GM06990 (cell line): ENCODE results near the gene FUT3.

Source experiments
- DNase-seq: peaks from one replicate; pipeline ENCODE4 v3.0.0-alpha.2; 2011; ENCODE audit not compliant: insufficient read length; ENCODE audit errors: extremely low read depth
- H3K27me3 ChIP-seq: replicated peaks from 2 replicates; pipeline ENCODE4 v1.6.0; 2011; ENCODE audit warnings: low read length; ENCODE audit not compliant: control insufficient read depth, insufficient read depth
- H3K36me3 ChIP-seq: 2 replicates; pipeline ENCODE4 v1.5.1; 2011; ENCODE audit warnings: low read length; ENCODE audit not compliant: control insufficient read depth, insufficient read depth
- H3K4me3 ChIP-seq: replicated peaks from 2 replicates; pipeline ENCODE4 v1.5.1; 2011; ENCODE audit warnings: low read depth, mild to moderate bottlenecking, control low read depth, low read length
- TF ChIP-seq, protein P1 (sequence below): IDR thresholded peaks from 2 replicates; pipeline ENCODE4 v1.5.1; 2011; ENCODE audit warnings: low read length, control low read depth, mild to moderate bottlenecking, inconsistent platforms; ENCODE audit not compliant: insufficient read depth, poor library complexity, severe bottlenecking

FUT3 gene

DNA sequence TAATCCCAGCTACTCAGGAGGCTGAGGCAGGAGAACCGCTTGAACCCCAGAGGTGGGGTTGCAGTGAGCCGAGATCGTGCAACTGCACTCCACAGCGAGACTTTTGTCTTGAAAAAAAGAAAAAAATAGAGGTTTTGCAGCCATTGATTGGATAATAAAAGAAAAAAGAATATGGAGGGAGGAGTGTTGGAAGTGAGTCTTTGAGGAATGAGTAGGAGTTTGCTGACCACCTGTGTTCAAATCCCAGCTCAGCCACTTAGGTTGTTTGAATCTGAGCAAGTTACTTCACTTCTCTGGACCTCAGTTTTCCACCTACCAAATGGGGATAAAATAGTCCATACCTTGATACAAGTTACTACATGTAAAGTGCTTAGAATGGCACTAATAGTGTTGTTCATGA, 40.1 kb downstream of the FUT3 start:
- Histone ChIP-seq H3K27me3 (no peaks in the 10 kb centered on the region), H3K36me3 (no peaks in the 10 kb centered on the region), H3K4me3 (no peak overlapping the region)
- no peak for DNase-seq
- TF ChIP-seq, protein P1, sequence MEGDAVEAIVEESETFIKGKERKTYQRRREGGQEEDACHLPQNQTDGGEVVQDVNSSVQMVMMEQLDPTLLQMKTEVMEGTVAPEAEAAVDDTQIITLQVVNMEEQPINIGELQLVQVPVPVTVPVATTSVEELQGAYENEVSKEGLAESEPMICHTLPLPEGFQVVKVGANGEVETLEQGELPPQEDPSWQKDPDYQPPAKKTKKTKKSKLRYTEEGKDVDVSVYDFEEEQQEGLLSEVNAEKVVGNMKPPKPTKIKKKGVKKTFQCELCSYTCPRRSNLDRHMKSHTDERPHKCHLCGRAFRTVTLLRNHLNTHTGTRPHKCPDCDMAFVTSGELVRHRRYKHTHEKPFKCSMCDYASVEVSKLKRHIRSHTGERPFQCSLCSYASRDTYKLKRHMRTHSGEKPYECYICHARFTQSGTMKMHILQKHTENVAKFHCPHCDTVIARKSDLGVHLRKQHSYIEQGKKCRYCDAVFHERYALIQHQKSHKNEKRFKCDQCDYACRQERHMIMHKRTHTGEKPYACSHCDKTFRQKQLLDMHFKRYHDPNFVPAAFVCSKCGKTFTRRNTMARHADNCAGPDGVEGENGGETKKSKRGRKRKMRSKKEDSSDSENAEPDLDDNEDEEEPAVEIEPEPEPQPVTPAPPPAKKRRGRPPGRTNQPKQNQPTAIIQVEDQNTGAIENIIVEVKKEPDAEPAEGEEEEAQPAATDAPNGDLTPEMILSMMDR = no peak

DNA sequence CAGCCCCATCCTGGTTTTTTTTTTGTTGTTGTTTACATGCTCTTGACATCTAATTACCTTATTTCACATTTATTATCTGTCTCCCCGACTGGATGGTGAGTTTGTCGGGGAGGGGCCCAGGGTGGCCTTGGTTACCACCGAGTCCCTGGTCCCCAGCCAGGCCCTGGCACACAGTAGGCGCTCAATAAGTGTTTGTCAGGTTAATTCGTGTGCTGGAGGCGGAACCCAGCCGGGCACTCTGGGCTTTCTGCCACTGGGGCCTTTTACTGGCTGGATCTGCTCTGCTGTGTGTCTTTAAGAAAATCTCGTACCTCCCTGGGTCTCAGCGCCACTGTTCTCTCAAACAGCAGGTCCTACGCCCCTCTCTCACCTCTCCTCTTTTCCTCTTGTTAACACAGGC, 41.8 kb downstream of the FUT3 start:
- TF ChIP-seq, protein P1 = no peak
- no peaks in the 10 kb centered on the region; the same call in 1 of the 2 replicates for H3K27me3 ChIP-seq
- H3K36me3 ChIP-seq = no peaks in the 10 kb centered on the region
- no peak for DNase-seq
- no peak overlapping the region for H3K4me3 ChIP-seq

DNA sequence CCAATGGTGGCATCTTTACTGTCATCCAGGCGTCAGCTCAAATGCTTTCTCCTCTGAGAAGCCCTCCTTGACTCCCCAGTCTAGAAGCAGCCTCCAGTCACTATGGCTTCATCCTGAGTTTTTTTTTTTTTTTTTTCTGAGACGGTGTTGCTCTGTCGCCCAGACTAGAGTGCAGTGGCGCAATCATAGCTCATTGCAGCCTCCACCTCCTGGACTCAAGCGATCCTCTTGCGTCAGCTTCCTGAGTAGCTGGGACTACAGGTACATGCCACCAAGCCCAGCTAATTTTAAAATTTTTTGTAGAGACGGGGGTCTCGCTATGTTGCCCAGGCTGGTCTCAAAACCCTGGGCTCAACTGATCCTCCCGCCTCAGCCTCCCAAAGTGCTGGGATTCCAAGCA, 42.2 kb downstream of the FUT3 start:
- TF ChIP-seq, protein P1 = no peak
- Histone ChIP-seq H3K36me3 (no peaks in the 10 kb centered on the region), H3K27me3 (no peaks in the 10 kb centered on the region; the same call in 1 of the 2 replicates), H3K4me3 (no peak overlapping the region)
- DNase-seq = no peak

DNA sequence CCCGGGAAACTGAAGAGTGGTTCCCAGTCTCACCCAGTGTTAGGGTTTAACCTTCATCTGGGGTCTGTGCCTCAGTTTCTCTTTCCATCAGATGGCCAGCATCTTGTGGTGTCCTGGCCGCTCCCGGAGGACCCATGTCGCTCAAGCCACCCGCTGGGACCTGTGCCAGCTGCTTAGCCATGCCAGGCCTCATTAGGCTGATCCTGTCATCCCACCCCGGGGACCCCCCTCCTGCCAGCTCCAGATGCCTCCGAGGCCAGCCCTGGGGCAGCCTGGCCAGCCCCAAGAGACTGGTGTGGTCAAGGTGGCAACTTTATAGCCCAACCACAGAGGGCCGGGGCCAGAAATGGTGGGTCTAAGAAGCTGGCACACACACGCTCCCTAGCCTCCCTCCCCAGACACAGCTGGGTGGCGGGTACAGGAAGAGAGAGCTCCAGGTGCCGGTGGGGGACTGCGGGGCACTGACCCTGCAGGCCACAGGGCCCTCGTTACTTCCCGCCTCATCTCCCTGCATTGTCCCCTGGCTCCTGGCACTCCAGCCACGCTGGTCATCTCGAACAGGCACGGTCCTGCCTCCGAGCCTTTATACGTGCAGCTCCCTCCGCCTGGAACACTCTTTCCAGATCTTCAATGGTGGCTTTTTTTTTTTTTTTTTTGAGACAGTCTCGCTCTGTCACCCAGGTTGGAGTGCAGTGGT, 43.0 kb downstream of the FUT3 start:
- TF ChIP-seq, protein P1 = no peak

DNA sequence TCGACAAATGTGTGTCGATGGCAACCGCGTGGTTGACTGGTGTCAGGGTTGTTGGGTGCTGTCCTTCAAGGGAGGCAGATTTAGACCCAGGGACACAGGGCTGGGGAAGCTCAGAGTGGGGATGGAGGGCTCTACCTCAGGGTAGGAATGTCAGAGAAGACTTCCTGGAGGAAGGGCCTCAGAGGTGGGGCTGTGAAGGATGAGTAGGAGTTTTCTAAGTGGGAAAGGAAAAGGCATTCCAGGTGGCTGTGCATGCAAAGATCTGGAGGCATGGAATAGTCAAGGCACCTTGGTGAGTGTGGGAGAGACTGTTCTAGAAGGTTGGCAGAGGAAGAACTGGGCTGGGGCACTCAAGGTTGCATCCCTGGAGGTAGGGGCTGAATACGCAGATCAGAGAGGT, 44.3 kb downstream of the FUT3 start:
- no peak for DNase-seq
- TF ChIP-seq, protein P1 = no peak
- Histone ChIP-seq H3K4me3 (no peak overlapping the region), H3K27me3 (no peaks in the 10 kb centered on the region; the same call in 1 of the 2 replicates), H3K36me3 (no peaks in the 10 kb centered on the region)

More for the DNA sequence above, 43.0 kb downstream of the FUT3 start:
- DNase-seq = no peak
- no peaks in the 10 kb centered on the region for H3K36me3 ChIP-seq
- H3K4me3 ChIP-seq = no peak overlapping the region
- no peaks in the 10 kb centered on the region; the same call in 1 of the 2 replicates for H3K27me3 ChIP-seq
